Upper lobe of right lung (tissue), 1 donor: ENCODE data around the gene PSD4. TPM values are rescaled to one million over a fixed set of nuclear protein-coding genes. Genes with fewer than 3 reads are reported as not detected.

Experiments used
- ATAC-seq: fragments of 200-7000 bp; cut with Tn5 transposase; one replicate; pipeline ENCODE4 v1.9.1; 2020; ENCODE audit warnings: mild to moderate bottlenecking, moderate library complexity
- DNase-seq: peaks from one replicate; pipeline ENCODE4 v3.0.0-alpha.2; 2020
- H3K27ac ChIP-seq: fragments of 200-600 bp; one replicate; pipeline ENCODE4 v1.8.0; 2022
- H3K27me3 ChIP-seq: fragments of 200-600 bp; one replicate; pipeline ENCODE4 v1.8.0; 2022; ENCODE audit warnings: mild to moderate bottlenecking
- H3K36me3 ChIP-seq: fragments of 200-600 bp; one replicate; pipeline ENCODE4 v1.8.0; 2022
- H3K4me1 ChIP-seq: fragments of 200-600 bp; one replicate; pipeline ENCODE4 v1.8.0; 2022
- H3K4me3 ChIP-seq: fragments of 200-600 bp; one replicate; pipeline ENCODE4 v1.8.0; 2022; ENCODE audit warnings: mild to moderate bottlenecking
- H3K9me3 ChIP-seq: fragments of 200-600 bp; one replicate; pipeline ENCODE4 v1.8.0; 2022
- intact Hi-C: fragments of 100-400 bp; cut with DNase I; formaldehyde crosslinking; loops from one replicate; pipeline ENCODE4 v1.11.0; 2022
- total RNA-seq: library from RNA; stranded (reverse); fragmentation: NEBNext Ultra II Directional; extraction: Animal tissue kit (Norgen Biotek cat#: 25700); gene quantifications from one replicate; pipeline ENCODE4 v1.2.1, GENCODE V29; 2021
- TF ChIP-seq, protein P1 (sequence below): fragments of 200-600 bp; IDR thresholded peaks from one replicate; pipeline ENCODE4 v1.8.0; 2022; ENCODE audit warnings: antibody characterized with exemption
- donor health status: DM: no; HTN: yes; CAD: no; lungs with severe emphysema.

The PSD4 gene
- total RNA-seq, 1 donor from 2014 or later = 37.8 TPM

DNA sequence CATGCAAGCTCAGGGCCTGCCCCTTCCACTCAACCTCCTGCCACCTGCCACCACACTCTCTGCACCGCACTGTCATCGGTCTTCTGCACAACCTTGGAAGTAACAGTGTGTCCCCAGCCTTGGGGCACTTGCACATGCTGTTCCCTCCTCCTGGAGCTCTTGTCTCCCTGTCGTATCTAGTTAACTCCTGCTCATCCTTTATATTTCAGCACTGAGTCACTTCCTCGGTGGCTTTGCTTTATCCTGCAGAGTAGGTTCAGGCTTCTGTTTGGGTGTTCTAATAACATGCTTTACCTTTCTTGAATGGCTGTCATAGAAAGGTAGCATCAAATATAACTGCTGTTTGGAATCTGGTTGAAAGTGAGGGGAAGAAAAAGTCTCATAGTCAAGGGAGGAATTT lies 79.7 kb downstream of the PSD4 start:
- DNase-seq (no peak), ATAC-seq (no peak)
- no peak overlapping the region for H3K4me3 ChIP-seq
- no peak overlapping the region for H3K27ac ChIP-seq
- H3K4me1 ChIP-seq = peaks cover 2% of the 10 kb centered on the region
- no peaks in the 10 kb centered on the region for H3K27me3 ChIP-seq
- TF ChIP-seq, protein P1, sequence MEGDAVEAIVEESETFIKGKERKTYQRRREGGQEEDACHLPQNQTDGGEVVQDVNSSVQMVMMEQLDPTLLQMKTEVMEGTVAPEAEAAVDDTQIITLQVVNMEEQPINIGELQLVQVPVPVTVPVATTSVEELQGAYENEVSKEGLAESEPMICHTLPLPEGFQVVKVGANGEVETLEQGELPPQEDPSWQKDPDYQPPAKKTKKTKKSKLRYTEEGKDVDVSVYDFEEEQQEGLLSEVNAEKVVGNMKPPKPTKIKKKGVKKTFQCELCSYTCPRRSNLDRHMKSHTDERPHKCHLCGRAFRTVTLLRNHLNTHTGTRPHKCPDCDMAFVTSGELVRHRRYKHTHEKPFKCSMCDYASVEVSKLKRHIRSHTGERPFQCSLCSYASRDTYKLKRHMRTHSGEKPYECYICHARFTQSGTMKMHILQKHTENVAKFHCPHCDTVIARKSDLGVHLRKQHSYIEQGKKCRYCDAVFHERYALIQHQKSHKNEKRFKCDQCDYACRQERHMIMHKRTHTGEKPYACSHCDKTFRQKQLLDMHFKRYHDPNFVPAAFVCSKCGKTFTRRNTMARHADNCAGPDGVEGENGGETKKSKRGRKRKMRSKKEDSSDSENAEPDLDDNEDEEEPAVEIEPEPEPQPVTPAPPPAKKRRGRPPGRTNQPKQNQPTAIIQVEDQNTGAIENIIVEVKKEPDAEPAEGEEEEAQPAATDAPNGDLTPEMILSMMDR = no peak
- no peaks in the 10 kb centered on the region for H3K36me3 ChIP-seq
- intact Hi-C loops = no loop called here
- H3K9me3 ChIP-seq = no peaks in the 10 kb centered on the region

DNA sequence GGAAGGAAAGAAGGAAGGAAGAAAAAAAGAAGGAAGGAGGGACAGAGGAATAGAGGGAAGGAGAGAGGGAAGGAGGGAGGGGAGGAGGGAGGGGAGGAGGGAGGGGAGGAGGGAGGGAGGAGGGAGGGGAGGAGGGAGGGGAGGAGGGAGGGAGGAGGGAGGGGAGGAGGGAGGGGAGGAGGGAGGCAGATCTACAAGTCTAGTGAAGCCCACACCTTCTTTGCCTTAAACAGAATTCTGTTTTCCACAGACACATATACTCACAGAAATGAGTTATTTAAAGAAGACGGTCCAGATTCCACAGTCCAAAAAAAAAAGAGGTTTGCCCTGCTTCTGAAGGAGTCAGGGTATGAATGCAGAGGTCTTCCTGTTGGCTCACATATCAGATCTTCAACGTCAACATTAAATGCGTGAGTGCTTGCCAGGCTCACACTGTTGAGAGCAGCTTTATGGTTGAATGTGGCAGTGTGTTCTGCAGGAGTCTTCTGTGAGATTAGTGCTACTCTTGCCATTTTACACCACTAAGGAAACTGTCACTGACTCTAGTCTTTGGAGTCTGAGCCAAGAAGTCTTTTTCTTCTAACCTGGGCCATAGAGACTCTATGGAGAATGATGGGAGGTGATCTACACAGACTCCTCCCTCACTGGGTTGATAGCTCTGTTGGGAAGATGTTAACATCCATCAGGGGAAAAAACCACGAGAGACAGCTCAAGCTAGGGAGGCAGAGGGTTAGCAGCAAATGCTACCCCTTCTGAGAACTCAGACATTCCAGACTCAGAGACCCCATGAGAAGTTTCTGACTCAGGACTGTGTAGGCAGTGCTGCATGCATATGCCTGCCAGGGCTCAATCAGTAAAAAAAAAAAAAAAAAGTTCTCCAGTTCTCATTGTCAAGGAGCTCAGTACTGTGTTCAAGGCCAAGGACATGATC lies 81.6 kb downstream of the PSD4 start:
- no peaks in the 10 kb centered on the region for H3K36me3 ChIP-seq
- ATAC-seq (no peak), DNase-seq (no peak)
- H3K4me3 ChIP-seq = no peak overlapping the region
- peaks cover 2% of the 10 kb centered on the region for H3K4me1 ChIP-seq
- H3K27me3 ChIP-seq = no peaks in the 10 kb centered on the region
- intact Hi-C loops = no loop called here
- H3K9me3 ChIP-seq = no peaks in the 10 kb centered on the region
- no peak overlapping the region for H3K27ac ChIP-seq
- TF ChIP-seq, protein P1 = no peak

DNA sequence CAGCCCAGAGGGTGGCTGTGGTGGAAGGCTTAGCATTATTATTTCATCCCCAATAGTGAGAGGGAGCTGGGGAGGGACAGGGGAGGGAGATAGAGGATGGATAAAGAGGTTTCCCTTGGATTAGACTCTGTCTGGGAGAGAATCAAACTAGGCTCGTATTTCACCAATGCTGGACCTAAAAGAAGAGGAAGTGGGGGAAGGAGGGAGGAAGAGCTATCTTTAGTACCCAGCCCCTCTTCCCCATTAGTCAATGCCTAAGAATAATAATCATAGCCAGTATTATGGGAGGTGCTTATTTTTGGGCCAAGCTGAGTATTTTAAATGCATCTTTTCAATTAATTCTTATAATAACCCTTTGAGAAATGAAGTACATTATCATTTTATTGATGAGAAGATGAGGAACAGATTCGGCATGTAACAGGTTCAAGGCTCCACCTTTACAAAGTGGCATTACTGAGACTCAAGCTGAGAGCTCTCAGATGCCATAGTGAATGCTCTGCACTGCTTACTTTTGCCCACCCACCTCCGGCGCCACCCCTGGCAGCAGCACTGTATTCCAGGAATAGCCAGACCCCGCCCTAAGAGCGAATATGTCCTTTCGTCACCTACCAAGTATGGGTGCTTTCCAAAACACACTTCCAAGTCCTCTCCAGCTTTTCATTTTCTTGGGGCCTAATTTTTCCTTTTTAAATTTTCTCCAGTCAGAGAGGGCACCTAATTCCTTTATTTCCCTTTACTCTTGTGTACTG lies 83.9 kb downstream of the PSD4 start:
- DNase-seq (no peak), ATAC-seq (peak; percentile 75)
- Histone ChIP-seq H3K27me3 (no peaks in the 10 kb centered on the region), H3K4me1 (peaks cover 2% of the 10 kb centered on the region), H3K4me3 (no peak overlapping the region), H3K36me3 (no peaks in the 10 kb centered on the region), H3K27ac (no peak overlapping the region), H3K9me3 (no peaks in the 10 kb centered on the region)
- intact Hi-C loops = no loop called here
- TF ChIP-seq, protein P1 = no peak

DNA sequence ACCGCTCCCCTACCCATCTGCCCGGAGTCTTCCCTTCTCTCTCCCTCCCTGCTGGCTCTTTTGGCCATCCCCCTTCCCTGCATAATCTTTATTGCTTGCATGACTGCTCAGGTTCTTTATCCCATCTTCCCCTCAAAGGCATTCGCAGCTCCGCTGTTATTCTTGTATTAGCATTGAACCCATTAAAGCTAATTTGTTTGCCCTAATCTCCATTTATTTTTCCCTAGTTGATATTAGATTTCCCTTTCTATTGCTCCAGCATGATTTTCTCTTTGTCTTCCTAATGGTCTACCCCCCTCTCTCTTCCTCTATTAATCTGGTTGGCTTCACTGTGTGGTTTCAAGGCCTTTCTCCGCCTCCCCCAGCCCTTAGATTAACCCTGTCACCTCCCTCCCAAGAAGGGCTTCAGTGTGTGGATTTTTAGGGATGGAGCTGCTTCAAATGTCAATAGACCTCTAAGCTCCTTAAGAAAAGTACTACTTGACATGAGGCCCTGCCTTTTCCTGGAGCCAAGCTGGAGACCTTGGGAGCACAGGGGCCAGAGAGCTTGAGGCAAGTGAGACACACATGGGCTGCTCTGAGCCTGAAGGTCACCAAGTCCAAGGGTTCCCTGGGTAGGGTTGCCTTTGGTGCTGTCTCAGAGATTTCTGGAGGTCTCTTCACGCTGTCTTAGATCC lies 84.8 kb downstream of the PSD4 start:
- H3K9me3 ChIP-seq = no peaks in the 10 kb centered on the region
- no peak overlapping the region for H3K4me3 ChIP-seq
- no peaks in the 10 kb centered on the region for H3K27me3 ChIP-seq
- TF ChIP-seq, protein P1 = no peak
- DNase-seq (no peak), ATAC-seq (peak; percentile 33)
- no peak overlapping the region for H3K27ac ChIP-seq
- intact Hi-C loops = no loop called here
- H3K36me3 ChIP-seq = no peaks in the 10 kb centered on the region
- peaks cover 2% of the 10 kb centered on the region for H3K4me1 ChIP-seq

Other genes starting within 250 kb of the PSD4 start
- not detected for gene IL36G, start 196.0 kb upstream of the PSD4 start, total RNA-seq
- not detected for gene IL36A, start 168.5 kb upstream of the PSD4 start, total RNA-seq
- gene IL36B, start 121.1 kb upstream of the PSD4 start, total RNA-seq = not detected
- not detected for gene IL36RN, start 114.8 kb upstream of the PSD4 start, total RNA-seq
- gene IL1F10, start 106.0 kb upstream of the PSD4 start, total RNA-seq = not detected
- gene IL1RN, start 46.4 kb upstream of the PSD4 start, total RNA-seq = 41.7 TPM
- gene PAX8, start 105.0 kb downstream of the PSD4 start, total RNA-seq = 1.6 TPM